Measurements from ENCODE around the gene SLC8B1. TPM values are rescaled to one million over a fixed set of nuclear protein-coding genes. Genes with fewer than 3 reads are reported as not detected.

The SLC8B1 gene
- polyA plus RNA-seq, 3 donors: 21.6 to 46.0 (median 32.4) TPM

GRCh38 chr12:113273053-113273725 is 61.7 kb downstream of the SLC8B1 start:
- no peak overlapping the region for H3K9ac ChIP-seq (ENCODE audit: insufficient read depth, low read length, poor library complexity, severe bottlenecking)
- no peak for TF ChIP-seq CTCF (IDR thresholded peaks at IDR 0.05)
- peaks cover 20% of the 10 kb centered on the region for H3K4me1 Mint-ChIP-seq
- peak overlapping the region in 4 of 7 donors; percentile 11 to 94 (median 89) for H3K27ac Mint-ChIP-seq
- no peaks in the 10 kb centered on the region for H3K27me3 ChIP-seq (ENCODE audit: control insufficient read depth in 2 of 2, insufficient read depth in 2 of 2, low read length in 2 of 2)
- H4K20me1 ChIP-seq (ENCODE audit: insufficient read depth, low read length): no peaks in the 10 kb centered on the region
- H3K9me3 ChIP-seq (replicated peaks in 1 of 2; ENCODE audit: control insufficient read depth in 1 of 2, insufficient read depth in 1 of 2, low read length in 2 of 2): no peaks in the 10 kb centered on the region
- peaks cover 80 to 95% of the 10 kb centered on the region in 2 donors for H3K36me3 Mint-ChIP-seq
- H3K4me1 ChIP-seq (ENCODE audit: control insufficient read depth in 1 of 2, insufficient read depth in 2 of 2, low read length in 2 of 2): peaks cover 17% of the 10 kb centered on the region in 2 donors
- H3K4me2 ChIP-seq (replicated peaks; ENCODE audit: extremely low read depth, low read length, poor library complexity, severe bottlenecking): no peak overlapping the region
- peaks cover 0 to 5% (median 0%) of the 10 kb centered on the region in 3 donors for H3K27me3 Mint-ChIP-seq (ENCODE audit: low read depth in 3 of 3)
- peaks cover 0 to 1% (median 0%) of the 10 kb centered on the region in 7 donors for H3K9me3 Mint-ChIP-seq
- no peak overlapping the region for H2AFZ ChIP-seq (ENCODE audit: insufficient read depth, low read depth, low read length, poor library complexity, severe bottlenecking)
- H3K27ac ChIP-seq (ENCODE audit: low read depth in 1 of 2, low read length in 2 of 2): peak overlapping the region in 1 of 2 donors; percentile 84
- H3K4me3 Mint-ChIP-seq: no peak overlapping the region
- 98% methylated on average over 11 of the region's 13 CpGs for WGBS (ENCODE audit: insufficient coverage)
- H3K79me2 ChIP-seq (ENCODE audit: insufficient read depth, low read length): no peaks in the 10 kb centered on the region
- H3K36me3 ChIP-seq (replicated peaks in 1 of 2; ENCODE audit: control insufficient read depth in 1 of 2, insufficient read depth in 2 of 2, low read length in 2 of 2): peaks cover 77 to 93% of the 10 kb centered on the region in 2 donors
- DNase-seq: no peak
- H3K4me3 ChIP-seq (replicated peaks in 1 of 3; ENCODE audit: low read depth in 2 of 3, low read length in 3 of 3): no peak overlapping the region
- intact Hi-C loops (cut with micrococcal nuclease): loop anchor here (5.0 to 10.0 kb wide), 3 partner anchors 36 to 78 kb away; no protein-coding TSS in a partner anchor

GRCh38 chr12:113271853-113272561 is 62.9 kb downstream of the SLC8B1 start:
- Histone ChIP-seq H3K79me2 (ENCODE audit: insufficient read depth, low read length) (no peaks in the 10 kb centered on the region), H3K4me3 (replicated peaks in 1 of 3; ENCODE audit: low read depth in 2 of 3, low read length in 3 of 3) (peak overlapping the region in 1 of 3 experiments; percentile 55), H3K36me3 (replicated peaks in 1 of 2; ENCODE audit: control insufficient read depth in 1 of 2, insufficient read depth in 2 of 2, low read length in 2 of 2) (peaks cover 77 to 93% of the 10 kb centered on the region in 2 donors), H3K27ac (ENCODE audit: low read depth in 1 of 2, low read length in 2 of 2) (peak overlapping the region; percentile 81 to 84), H3K4me1 (ENCODE audit: control insufficient read depth in 1 of 2, insufficient read depth in 2 of 2, low read length in 2 of 2) (peaks cover 17% of the 10 kb centered on the region in 2 donors), H3K27me3 (ENCODE audit: control insufficient read depth in 2 of 2, insufficient read depth in 2 of 2, low read length in 2 of 2) (no peaks in the 10 kb centered on the region), H3K9me3 (replicated peaks in 1 of 2; ENCODE audit: control insufficient read depth in 1 of 2, insufficient read depth in 1 of 2, low read length in 2 of 2) (no peaks in the 10 kb centered on the region), H3K9ac (ENCODE audit: insufficient read depth, low read length, poor library complexity, severe bottlenecking) (peak overlapping the region; percentile 10), H4K20me1 (ENCODE audit: insufficient read depth, low read length) (no peaks in the 10 kb centered on the region), H3K4me2 (replicated peaks; ENCODE audit: extremely low read depth, low read length, poor library complexity, severe bottlenecking) (peak overlapping the region; percentile 55), H2AFZ (ENCODE audit: insufficient read depth, low read depth, low read length, poor library complexity, severe bottlenecking) (peak overlapping the region; percentile 64)
- WGBS (ENCODE audit: insufficient coverage): 46% methylated on average over 7 of the region's 12 CpGs
- peaks cover 20% of the 10 kb centered on the region for H3K4me1 Mint-ChIP-seq
- peaks cover 0 to 5% (median 0%) of the 10 kb centered on the region in 3 donors for H3K27me3 Mint-ChIP-seq (ENCODE audit: low read depth in 3 of 3)
- peaks cover 81 to 95% of the 10 kb centered on the region in 2 donors for H3K36me3 Mint-ChIP-seq
- peaks cover 0 to 1% (median 0%) of the 10 kb centered on the region in 7 donors for H3K9me3 Mint-ChIP-seq
- peak overlapping the region; percentile 45 to 81 for H3K4me3 Mint-ChIP-seq
- peak overlapping the region; percentile 87 to 94 (median 89) for H3K27ac Mint-ChIP-seq
- intact Hi-C loops (cut with micrococcal nuclease): loop anchor here (5.0 to 10.0 kb wide), 3 partner anchors 35 to 77 kb away; no protein-coding TSS in a partner anchor
- no peak for TF ChIP-seq CTCF (IDR thresholded peaks at IDR 0.05)
- DNase-seq: peak; percentile 78 to 90 (median 81)
